Right lobe of liver (tissue), 4 donors: ENCODE measurements around the gene SH3BGRL2.

Source experiments
- POLR2A ChIP-seq: fragments of 450-650 bp; IDR thresholded peaks from one replicate; pipeline ENCODE4 v1.6.1; 2017; ENCODE audit warnings: antibody characterized with exemption, mild to moderate bottlenecking
- TF ChIP-seq, protein P1 (sequence below), 4 donors: fragments of 200-600 bp in 3 of 4; fragments of 450-650 bp in 1 of 4; IDR thresholded peaks; one replicate each; pipeline versions ENCODE4 v1.5.1 to v1.8.0; 2016 to 2022; ENCODE audit warnings: antibody characterized with exemption in 4 of 4, mild to moderate bottlenecking in 2 of 4
- donor health status: DM: no; HTN: no; CAD: no.
- donor health status: DM: no; HTN: no; CAD: no.
- donor health status: DM: no; HTN: yes; CAD: no.

DNA sequence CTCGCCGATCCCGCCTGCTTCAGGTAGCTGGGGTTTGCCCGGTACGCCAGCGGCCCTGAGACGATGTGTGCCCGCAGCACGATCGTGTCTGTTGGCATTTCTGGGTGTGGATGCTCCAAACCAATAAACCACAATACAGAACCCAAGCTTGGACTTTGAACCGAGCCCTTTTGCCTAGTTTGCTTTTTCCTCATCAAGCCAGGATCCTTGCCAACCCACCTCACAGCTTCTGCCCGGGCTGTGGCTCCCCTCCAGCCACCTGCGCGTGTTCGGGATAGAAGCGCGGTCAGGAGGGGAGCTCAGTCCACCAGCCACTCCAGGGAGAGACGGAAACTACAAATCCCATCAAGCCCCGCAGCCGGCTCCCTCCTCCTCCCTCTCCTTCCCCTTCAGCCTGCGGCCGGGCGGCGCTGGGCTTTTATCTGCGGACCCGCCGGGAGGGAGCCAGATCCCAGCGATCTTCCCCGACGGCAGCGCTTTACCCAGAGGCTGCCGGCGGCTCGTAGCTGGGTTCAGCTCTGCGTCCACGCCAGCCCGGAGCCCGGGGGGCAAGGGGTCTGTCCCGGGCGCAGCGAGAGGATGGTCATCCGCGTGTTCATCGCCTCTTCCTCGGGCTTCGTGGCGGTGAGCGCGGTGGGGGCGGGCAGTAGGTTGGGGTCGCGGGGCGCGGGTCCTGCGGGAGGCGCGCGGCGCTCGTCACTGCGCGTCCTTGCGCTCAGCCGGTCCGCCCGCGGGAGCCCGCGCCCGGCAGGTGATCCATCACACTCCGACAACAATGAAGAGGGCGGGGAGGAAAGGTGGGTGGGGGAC lies at the start of gene SH3BGRL2:
- TF ChIP-seq, protein P1, sequence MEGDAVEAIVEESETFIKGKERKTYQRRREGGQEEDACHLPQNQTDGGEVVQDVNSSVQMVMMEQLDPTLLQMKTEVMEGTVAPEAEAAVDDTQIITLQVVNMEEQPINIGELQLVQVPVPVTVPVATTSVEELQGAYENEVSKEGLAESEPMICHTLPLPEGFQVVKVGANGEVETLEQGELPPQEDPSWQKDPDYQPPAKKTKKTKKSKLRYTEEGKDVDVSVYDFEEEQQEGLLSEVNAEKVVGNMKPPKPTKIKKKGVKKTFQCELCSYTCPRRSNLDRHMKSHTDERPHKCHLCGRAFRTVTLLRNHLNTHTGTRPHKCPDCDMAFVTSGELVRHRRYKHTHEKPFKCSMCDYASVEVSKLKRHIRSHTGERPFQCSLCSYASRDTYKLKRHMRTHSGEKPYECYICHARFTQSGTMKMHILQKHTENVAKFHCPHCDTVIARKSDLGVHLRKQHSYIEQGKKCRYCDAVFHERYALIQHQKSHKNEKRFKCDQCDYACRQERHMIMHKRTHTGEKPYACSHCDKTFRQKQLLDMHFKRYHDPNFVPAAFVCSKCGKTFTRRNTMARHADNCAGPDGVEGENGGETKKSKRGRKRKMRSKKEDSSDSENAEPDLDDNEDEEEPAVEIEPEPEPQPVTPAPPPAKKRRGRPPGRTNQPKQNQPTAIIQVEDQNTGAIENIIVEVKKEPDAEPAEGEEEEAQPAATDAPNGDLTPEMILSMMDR (IDR thresholded peaks at IDR 0.05), result no peak
- TF ChIP-seq POLR2A, result peak; percentile 71
